Right kidney (tissue), 1 donor: Measurements from ENCODE around the gene MRGPRG.

ENCODE experiments used
- DNase-seq: peaks from one replicate; pipeline ENCODE4 v3.0.0-alpha.2; 2016

The MRGPRG gene

GRCh38 chr11:3225826-3226750 lies 7.5 kb upstream of the MRGPRG start:
- no peak for DNase-seq

- no peak for DNase-seq
Measured at GRCh38 chr11:3225159-3225758, 6.6 kb upstream of the MRGPRG start.

GRCh38 chr11:3224401-3225057 lies 5.9 kb upstream of the MRGPRG start:
- DNase-seq, result peak; percentile 55

- DNase-seq, result no peak
Measured at GRCh38 chr11:3223932-3224381, 5.3 kb upstream of the MRGPRG start.

- DNase-seq, result no peak
Measured at GRCh38 chr11:3222941-3223915, 4.6 kb upstream of the MRGPRG start.

- DNase-seq, result no peak
Measured at GRCh38 chr11:3222003-3222855, 3.6 kb upstream of the MRGPRG start.

- no peak for DNase-seq
Measured at GRCh38 chr11:3221408-3222002, 2.9 kb upstream of the MRGPRG start.

- no peak for DNase-seq
Measured at GRCh38 chr11:3220521-3221407, 2.2 kb upstream of the MRGPRG start.

- no peak for DNase-seq
Measured at GRCh38 chr11:3220101-3220500, 1.5 kb upstream of the MRGPRG start.

GRCh38 chr11:3219281-3219892 lies 774 bp upstream of the MRGPRG start:
- no peak for DNase-seq

- DNase-seq, result no peak
Measured at GRCh38 chr11:3217818-3218482, 663 bp downstream of the MRGPRG start.

- DNase-seq, result no peak
Measured at GRCh38 chr11:3216027-3216525, 2.5 kb downstream of the MRGPRG start.

GRCh38 chr11:3215346-3216026 lies 3.1 kb downstream of the MRGPRG start:
- DNase-seq, result no peak

- no peak for DNase-seq
Measured at GRCh38 chr11:3214420-3214699, 4.3 kb downstream of the MRGPRG start.

GRCh38 chr11:3213659-3214419 lies 4.8 kb downstream of the MRGPRG start:
- DNase-seq, result no peak

- no peak for DNase-seq
Measured at GRCh38 chr11:3208272-3208671, 10.3 kb downstream of the MRGPRG start.
